Activated CD4-positive, alpha-beta memory T cell treated with anti-CD3 and anti-CD28 coated beads for 36 hours (primary cell): ENCODE results near the gene WDR27. TPM values are rescaled to one million over a fixed set of nuclear protein-coding genes. Genes with fewer than 3 reads are reported as not detected.
"Not testable (repeated sequence)": the region's sequence is repeated elsewhere in the genome, so short reads cannot be mapped to it uniquely, and the experiment has no call there.

Experiments
- CTCF ChIA-PET: fragments of 350-600 bp; sonication (Branson Sonifier 250); formaldehyde crosslinking; loops from one replicate; lab custom pipeline; 2021; ENCODE audit warnings: antibody characterized with exemption, inconsistent platforms; lab: Charles Lee
- POLR2A ChIA-PET: fragments of 350-600 bp; sonication (Branson Sonifier 250); formaldehyde crosslinking; loops from one replicate; lab custom pipeline; 2021; ENCODE audit warnings: antibody characterized with exemption; lab: Charles Lee
- DNase-seq: peaks from one replicate; pipeline ENCODE4 v3.0.0-alpha.2; 2020
- H3K27ac Mint-ChIP-seq: one replicate; pipeline ENCODE4 v1.8.0; 2021; ENCODE audit warnings: mixed read lengths
- H3K27me3 Mint-ChIP-seq: one replicate; pipeline ENCODE4 v1.8.0; 2021; ENCODE audit warnings: mixed read lengths
- H3K36me3 Mint-ChIP-seq: one replicate; pipeline ENCODE4 v1.8.0; 2021; ENCODE audit warnings: mixed read lengths
- H3K4me1 Mint-ChIP-seq: one replicate; pipeline ENCODE4 v1.8.0; 2021; ENCODE audit warnings: low read depth, mixed read lengths
- H3K4me3 Mint-ChIP-seq: one replicate; pipeline ENCODE4 v1.8.0; 2021; ENCODE audit warnings: mild to moderate bottlenecking, mixed read lengths
- H3K9me3 Mint-ChIP-seq: one replicate; pipeline ENCODE4 v1.8.0; 2021; ENCODE audit warnings: mixed read lengths
- intact Hi-C: fragments of 100-400 bp; cut with micrococcal nuclease; formaldehyde crosslinking; loops from one replicate; pipeline ENCODE4 v1.15.1; 2023
- total RNA-seq, 2 experiments: library from RNA; stranded (reverse); gene quantifications; one replicate each; pipeline ENCODE4 v1.2.3, GENCODE V29; 2021

Gene WDR27
- total RNA-seq, 2 experiments from 2014 or later = 39.7 to 41.6 TPM

GRCh38 chr6:169646906-169647567 lies 54.8 kb downstream of the WDR27 start:
- Mint-ChIP-seq H3K27me3 (no peaks in the 10 kb centered on the region), H3K4me1 (no peaks in the 10 kb centered on the region), H3K9me3 (no peaks in the 10 kb centered on the region), H3K36me3 (no peaks in the 10 kb centered on the region), H3K4me3 (no peak overlapping the region), H3K27ac (no peak overlapping the region)
- intact Hi-C loops = no loop called here
- no peak for DNase-seq
- ChIA-PET POLR2A (no interaction called here), CTCF (no interaction called here)

- H3K27me3 Mint-ChIP-seq, intact Hi-C loops, POLR2A ChIA-PET, H3K4me1 Mint-ChIP-seq, DNase-seq, CTCF ChIA-PET, H3K36me3 Mint-ChIP-seq, H3K9me3 Mint-ChIP-seq, H3K4me3 Mint-ChIP-seq, H3K27ac Mint-ChIP-seq: not testable (repeated sequence)
Measured at GRCh38 chr6:169645459-169645858, 56.4 kb downstream of the WDR27 start.

- Mint-ChIP-seq H3K4me1 (no peaks in the 10 kb centered on the region), H3K36me3 (no peaks in the 10 kb centered on the region), H3K4me3 (no peak overlapping the region), H3K27ac (no peak overlapping the region), H3K9me3 (no peaks in the 10 kb centered on the region), H3K27me3 (no peaks in the 10 kb centered on the region)
- ChIA-PET CTCF (no interaction called here), POLR2A (no interaction called here)
- DNase-seq = no peak
- intact Hi-C loops = no loop called here
Measured at GRCh38 chr6:169643521-169643920, 58.3 kb downstream of the WDR27 start.

GRCh38 chr6:169642455-169642854 lies 59.4 kb downstream of the WDR27 start:
- Mint-ChIP-seq H3K4me3 (no peak overlapping the region), H3K9me3 (no peaks in the 10 kb centered on the region), H3K27ac (no peak overlapping the region), H3K36me3 (peaks cover 5% of the 10 kb centered on the region), H3K27me3 (no peaks in the 10 kb centered on the region), H3K4me1 (no peaks in the 10 kb centered on the region)
- intact Hi-C loops = no loop called here
- DNase-seq = no peak
- ChIA-PET CTCF (no interaction called here), POLR2A (no interaction called here)

GRCh38 chr6:169641461-169642085 lies 60.3 kb downstream of the WDR27 start:
- H3K27me3 Mint-ChIP-seq = no peaks in the 10 kb centered on the region
- H3K4me3 Mint-ChIP-seq = no peak overlapping the region
- no peaks in the 10 kb centered on the region for H3K9me3 Mint-ChIP-seq
- no peak overlapping the region for H3K27ac Mint-ChIP-seq
- H3K4me1 Mint-ChIP-seq = no peaks in the 10 kb centered on the region
- ChIA-PET CTCF (no interaction called here), POLR2A (no interaction called here)
- intact Hi-C loops = no loop called here
- no peak for DNase-seq
- peaks cover 6% of the 10 kb centered on the region for H3K36me3 Mint-ChIP-seq

GRCh38 chr6:169640983-169641382 lies 60.8 kb downstream of the WDR27 start:
- H3K36me3 Mint-ChIP-seq = peaks cover 6% of the 10 kb centered on the region
- no peak overlapping the region for H3K27ac Mint-ChIP-seq
- no peaks in the 10 kb centered on the region for H3K9me3 Mint-ChIP-seq
- ChIA-PET CTCF (no interaction called here), POLR2A (no interaction called here)
- no peak overlapping the region for H3K4me3 Mint-ChIP-seq
- H3K27me3 Mint-ChIP-seq = no peaks in the 10 kb centered on the region
- DNase-seq = no peak
- H3K4me1 Mint-ChIP-seq = no peaks in the 10 kb centered on the region
- intact Hi-C loops = no loop called here

GRCh38 chr6:169640351-169640852 lies 61.4 kb downstream of the WDR27 start:
- Mint-ChIP-seq H3K27ac (no peak overlapping the region), H3K27me3 (no peaks in the 10 kb centered on the region), H3K4me1 (no peaks in the 10 kb centered on the region), H3K36me3 (peaks cover 6% of the 10 kb centered on the region), H3K9me3 (no peaks in the 10 kb centered on the region), H3K4me3 (no peak overlapping the region)
- POLR2A ChIA-PET = no interaction called here
- intact Hi-C loops = no loop called here
- CTCF ChIA-PET = no interaction called here
- no peak for DNase-seq

- intact Hi-C loops = no loop called here
- no peaks in the 10 kb centered on the region for H3K4me1 Mint-ChIP-seq
- H3K9me3 Mint-ChIP-seq = no peaks in the 10 kb centered on the region
- H3K27me3 Mint-ChIP-seq = no peaks in the 10 kb centered on the region
- POLR2A ChIA-PET = no interaction called here
- peaks cover 6% of the 10 kb centered on the region for H3K36me3 Mint-ChIP-seq
- DNase-seq = no peak
- CTCF ChIA-PET = no interaction called here
- no peak overlapping the region for H3K4me3 Mint-ChIP-seq
- H3K27ac Mint-ChIP-seq = no peak overlapping the region
Measured at GRCh38 chr6:169639653-169640278, 62.1 kb downstream of the WDR27 start.

- Mint-ChIP-seq H3K4me1 (no peaks in the 10 kb centered on the region), H3K36me3 (peaks cover 6% of the 10 kb centered on the region), H3K27ac (no peak overlapping the region), H3K9me3 (no peaks in the 10 kb centered on the region), H3K27me3 (no peaks in the 10 kb centered on the region), H3K4me3 (no peak overlapping the region)
- ChIA-PET POLR2A (no interaction called here), CTCF (no interaction called here)
- no peak for DNase-seq
- intact Hi-C loops = no loop called here
Measured at GRCh38 chr6:169638915-169639314, 62.9 kb downstream of the WDR27 start.

GRCh38 chr6:169638388-169638787 lies 63.4 kb downstream of the WDR27 start:
- no peak overlapping the region for H3K4me3 Mint-ChIP-seq
- POLR2A ChIA-PET = no interaction called here
- H3K36me3 Mint-ChIP-seq = peaks cover 9% of the 10 kb centered on the region
- no peak overlapping the region for H3K27ac Mint-ChIP-seq
- no peaks in the 10 kb centered on the region for H3K4me1 Mint-ChIP-seq
- no peak for DNase-seq
- CTCF ChIA-PET = no interaction called here
- intact Hi-C loops = no loop called here
- no peaks in the 10 kb centered on the region for H3K27me3 Mint-ChIP-seq
- H3K9me3 Mint-ChIP-seq = no peaks in the 10 kb centered on the region

- CTCF ChIA-PET = no interaction called here
- H3K36me3 Mint-ChIP-seq = peaks cover 18% of the 10 kb centered on the region
- intact Hi-C loops = no loop called here
- no peak overlapping the region for H3K4me3 Mint-ChIP-seq
- no peak for DNase-seq
- POLR2A ChIA-PET = no interaction called here
- no peaks in the 10 kb centered on the region for H3K9me3 Mint-ChIP-seq
- H3K27ac Mint-ChIP-seq = no peak overlapping the region
- H3K4me1 Mint-ChIP-seq = no peaks in the 10 kb centered on the region
- H3K27me3 Mint-ChIP-seq = no peaks in the 10 kb centered on the region
Measured at GRCh38 chr6:169635345-169635744, 66.5 kb downstream of the WDR27 start.

GRCh38 chr6:169632841-169633240 lies 69.0 kb downstream of the WDR27 start:
- intact Hi-C loops = no loop called here
- DNase-seq = no peak
- H3K36me3 Mint-ChIP-seq = peaks cover 16% of the 10 kb centered on the region
- H3K27me3 Mint-ChIP-seq = no peaks in the 10 kb centered on the region
- H3K4me1 Mint-ChIP-seq = no peaks in the 10 kb centered on the region
- ChIA-PET CTCF (no interaction called here), POLR2A (no interaction called here)
- no peak overlapping the region for H3K4me3 Mint-ChIP-seq
- H3K9me3 Mint-ChIP-seq = no peaks in the 10 kb centered on the region
- no peak overlapping the region for H3K27ac Mint-ChIP-seq

- no peaks in the 10 kb centered on the region for H3K9me3 Mint-ChIP-seq
Measured at GRCh38 chr6:169629256-169629655, 72.6 kb downstream of the WDR27 start.

More at GRCh38 chr6:169629256-169629655, 72.6 kb downstream of the WDR27 start:
- Mint-ChIP-seq H3K36me3 (peaks cover 14% of the 10 kb centered on the region), H3K27me3 (no peaks in the 10 kb centered on the region), H3K4me3 (no peak overlapping the region), H3K27ac (no peak overlapping the region), H3K4me1 (no peaks in the 10 kb centered on the region)
- ChIA-PET POLR2A (no interaction called here), CTCF (no interaction called here)
- intact Hi-C loops = no loop called here
- no peak for DNase-seq
